GM12873 (cell line): ENCODE results near the gene PCIF1.

Experiments
- CTCF ChIP-seq: IDR thresholded peaks from 2 replicates; pipeline ENCODE4 v1.5.1; 2012; ENCODE audit warnings: low read depth, mild to moderate bottlenecking, moderate library complexity, low read length, control low read depth; ENCODE audit not compliant: insufficient read depth; ENCODE audit errors: missing control alignments

The PCIF1 gene

GRCh38 chr20:45921337-45922189 lies 12.9 kb upstream of the PCIF1 start:
- no peak for TF ChIP-seq CTCF

- no peak for TF ChIP-seq CTCF
Measured at GRCh38 chr20:45924391-45925261, 9.9 kb upstream of the PCIF1 start.

GRCh38 chr20:45925821-45926506 lies 8.5 kb upstream of the PCIF1 start:
- TF ChIP-seq CTCF: no peak

GRCh38 chr20:45926731-45927070 lies 7.8 kb upstream of the PCIF1 start:
- no peak for TF ChIP-seq CTCF

- TF ChIP-seq CTCF: no peak
Measured at GRCh38 chr20:45927071-45927878, 7.2 kb upstream of the PCIF1 start.

- TF ChIP-seq CTCF: peak; percentile 48
Measured at GRCh38 chr20:45933266-45934045, 1.0 kb upstream of the PCIF1 start.
